ENCODE results near the gene GAPVD1.

The GAPVD1 gene

GRCh38 chr9:125411171-125411756 lies 149.6 kb downstream of the GAPVD1 start:
- no peak overlapping the region for H3K27ac ChIP-seq
- no peak for TF ChIP-seq ZFX (IDR thresholded peaks at IDR 0.05)
- TF ChIP-seq, protein P1, sequence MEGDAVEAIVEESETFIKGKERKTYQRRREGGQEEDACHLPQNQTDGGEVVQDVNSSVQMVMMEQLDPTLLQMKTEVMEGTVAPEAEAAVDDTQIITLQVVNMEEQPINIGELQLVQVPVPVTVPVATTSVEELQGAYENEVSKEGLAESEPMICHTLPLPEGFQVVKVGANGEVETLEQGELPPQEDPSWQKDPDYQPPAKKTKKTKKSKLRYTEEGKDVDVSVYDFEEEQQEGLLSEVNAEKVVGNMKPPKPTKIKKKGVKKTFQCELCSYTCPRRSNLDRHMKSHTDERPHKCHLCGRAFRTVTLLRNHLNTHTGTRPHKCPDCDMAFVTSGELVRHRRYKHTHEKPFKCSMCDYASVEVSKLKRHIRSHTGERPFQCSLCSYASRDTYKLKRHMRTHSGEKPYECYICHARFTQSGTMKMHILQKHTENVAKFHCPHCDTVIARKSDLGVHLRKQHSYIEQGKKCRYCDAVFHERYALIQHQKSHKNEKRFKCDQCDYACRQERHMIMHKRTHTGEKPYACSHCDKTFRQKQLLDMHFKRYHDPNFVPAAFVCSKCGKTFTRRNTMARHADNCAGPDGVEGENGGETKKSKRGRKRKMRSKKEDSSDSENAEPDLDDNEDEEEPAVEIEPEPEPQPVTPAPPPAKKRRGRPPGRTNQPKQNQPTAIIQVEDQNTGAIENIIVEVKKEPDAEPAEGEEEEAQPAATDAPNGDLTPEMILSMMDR (conservative IDR thresholded peaks at IDR 0.05), result no peak

GRCh38 chr9:125412166-125412565 lies 150.5 kb downstream of the GAPVD1 start:
- H3K27ac ChIP-seq, result no peak overlapping the region
- no peak for TF ChIP-seq ZFX (IDR thresholded peaks at IDR 0.05)
- TF ChIP-seq, protein P1 (conservative IDR thresholded peaks at IDR 0.05), result no peak

DNA sequence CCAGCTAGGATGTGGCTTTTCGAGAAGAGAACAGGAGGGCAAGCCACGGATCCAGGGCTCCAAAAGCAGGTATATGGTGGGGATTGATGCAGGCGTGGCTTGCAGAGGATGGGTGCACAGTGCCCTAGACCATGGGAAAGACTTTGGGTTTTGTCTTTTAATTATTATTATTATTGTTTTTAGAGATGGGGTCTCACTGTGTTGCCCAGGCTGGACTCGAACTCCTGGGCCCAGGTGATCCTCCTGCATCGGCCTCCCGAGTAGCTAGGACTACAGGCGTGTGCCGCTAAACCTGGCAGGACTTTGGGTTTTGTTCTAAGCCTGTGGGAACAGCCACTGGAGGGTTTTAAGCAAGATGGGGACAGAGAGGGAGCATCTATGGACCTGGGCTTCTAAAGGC lies 152.0 kb downstream of the GAPVD1 start:
- TF ChIP-seq, protein P1 (conservative IDR thresholded peaks at IDR 0.05), result no peak
- TF ChIP-seq ZFX (IDR thresholded peaks at IDR 0.05), result no peak

DNA sequence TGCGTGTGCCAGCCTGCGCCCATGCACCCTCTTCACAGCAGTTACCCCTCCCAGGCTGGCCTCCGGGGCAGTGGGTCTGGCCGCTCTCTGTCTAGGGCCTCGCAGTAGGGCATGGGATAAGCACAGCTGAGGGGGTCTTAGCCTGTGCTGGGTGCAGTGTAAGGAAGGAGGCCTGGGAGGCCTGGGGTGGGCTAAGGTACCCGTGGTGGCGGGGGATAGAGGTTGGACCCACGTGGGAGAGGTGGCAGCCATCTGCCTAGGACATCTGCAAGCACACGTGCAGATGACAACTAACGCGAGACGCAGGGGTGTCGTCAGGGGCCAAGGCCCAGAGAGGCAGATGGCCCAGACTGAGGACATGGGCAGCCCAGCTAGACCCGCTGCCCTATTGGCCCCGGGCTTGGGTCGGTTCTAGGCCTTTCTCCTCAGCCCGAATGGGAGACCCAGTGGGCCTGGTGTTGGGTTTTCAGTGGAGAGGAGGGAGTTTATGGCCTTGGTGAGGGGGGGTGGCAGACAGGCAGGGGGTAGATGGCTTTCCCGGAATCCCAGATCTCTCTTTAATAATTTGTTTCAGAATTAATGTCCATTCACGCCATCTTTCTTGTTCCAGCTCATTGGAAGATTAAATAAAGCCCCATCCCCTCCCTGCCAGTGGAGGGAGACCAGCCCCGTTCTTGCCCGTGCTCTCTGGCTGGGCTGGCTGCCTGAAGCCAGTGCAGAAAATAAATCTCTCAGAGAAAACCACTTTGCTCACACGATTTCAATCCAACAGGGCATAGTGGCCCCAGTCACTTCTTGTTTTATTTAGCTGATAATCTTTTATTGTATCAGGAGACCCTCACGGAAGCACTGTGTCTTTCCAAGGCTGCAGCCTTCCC lies 154.2 kb downstream of the GAPVD1 start:
- H3K27ac ChIP-seq, result no peak overlapping the region
- no peak for TF ChIP-seq ZFX (IDR thresholded peaks at IDR 0.05)

More for the DNA sequence above, 152.0 kb downstream of the GAPVD1 start:
- no peak overlapping the region for H3K27ac ChIP-seq

GRCh38 chr9:125416517-125416916 lies 154.9 kb downstream of the GAPVD1 start:
- H3K27ac ChIP-seq, result no peak overlapping the region
- no peak for TF ChIP-seq ZFX (IDR thresholded peaks at IDR 0.05)
- TF ChIP-seq, protein P1 (conservative IDR thresholded peaks at IDR 0.05), result no peak
